GM12801 (cell line): ENCODE measurements around the gene CEP112.

ENCODE experiments used
- TF ChIP-seq, protein P1 (sequence below): IDR thresholded peaks from one replicate; pipeline ENCODE4 v1.5.1; 2011; ENCODE audit warnings: control low read depth; ENCODE audit not compliant: insufficient read length; ENCODE audit errors: extremely low read depth

The CEP112 gene

DNA sequence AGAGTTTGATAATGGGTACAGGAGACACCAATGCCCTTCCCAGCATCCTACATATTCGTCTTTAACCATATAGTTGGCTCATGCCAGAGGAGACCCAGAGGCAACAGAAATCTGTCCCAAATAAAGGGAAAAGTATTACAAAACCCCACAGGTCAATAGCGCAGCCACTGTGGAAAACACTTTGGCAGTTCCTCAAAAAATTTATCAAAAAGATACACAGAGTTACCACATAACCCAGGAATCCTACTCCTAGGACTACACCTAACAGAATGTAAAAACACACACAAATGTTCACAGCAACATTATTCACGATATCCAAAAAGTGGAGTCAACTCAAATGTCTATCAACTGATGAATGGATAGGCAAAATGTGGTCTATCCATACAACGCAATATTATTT lies 135.8 kb downstream of the CEP112 start:
- TF ChIP-seq, protein P1, sequence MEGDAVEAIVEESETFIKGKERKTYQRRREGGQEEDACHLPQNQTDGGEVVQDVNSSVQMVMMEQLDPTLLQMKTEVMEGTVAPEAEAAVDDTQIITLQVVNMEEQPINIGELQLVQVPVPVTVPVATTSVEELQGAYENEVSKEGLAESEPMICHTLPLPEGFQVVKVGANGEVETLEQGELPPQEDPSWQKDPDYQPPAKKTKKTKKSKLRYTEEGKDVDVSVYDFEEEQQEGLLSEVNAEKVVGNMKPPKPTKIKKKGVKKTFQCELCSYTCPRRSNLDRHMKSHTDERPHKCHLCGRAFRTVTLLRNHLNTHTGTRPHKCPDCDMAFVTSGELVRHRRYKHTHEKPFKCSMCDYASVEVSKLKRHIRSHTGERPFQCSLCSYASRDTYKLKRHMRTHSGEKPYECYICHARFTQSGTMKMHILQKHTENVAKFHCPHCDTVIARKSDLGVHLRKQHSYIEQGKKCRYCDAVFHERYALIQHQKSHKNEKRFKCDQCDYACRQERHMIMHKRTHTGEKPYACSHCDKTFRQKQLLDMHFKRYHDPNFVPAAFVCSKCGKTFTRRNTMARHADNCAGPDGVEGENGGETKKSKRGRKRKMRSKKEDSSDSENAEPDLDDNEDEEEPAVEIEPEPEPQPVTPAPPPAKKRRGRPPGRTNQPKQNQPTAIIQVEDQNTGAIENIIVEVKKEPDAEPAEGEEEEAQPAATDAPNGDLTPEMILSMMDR, result no peak

DNA sequence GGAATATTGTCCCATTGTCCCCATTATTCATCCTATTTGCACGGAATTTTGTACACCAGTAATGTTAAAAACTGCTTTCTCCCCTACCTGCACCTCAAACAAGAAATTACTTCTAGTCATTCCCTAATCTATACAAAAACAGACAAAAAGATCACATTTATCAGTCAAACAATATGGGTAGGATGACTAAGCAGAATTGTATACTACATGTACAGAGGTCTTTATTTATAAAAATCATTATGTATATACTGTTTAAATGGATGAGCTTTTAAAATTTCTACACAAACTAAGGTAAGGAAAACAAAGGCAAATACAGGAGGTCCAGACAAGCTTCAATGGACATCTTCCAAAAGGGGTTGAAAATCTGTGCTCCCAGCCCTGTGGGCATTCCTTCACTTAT lies 137.7 kb downstream of the CEP112 start:
- TF ChIP-seq, protein P1, result no peak

DNA sequence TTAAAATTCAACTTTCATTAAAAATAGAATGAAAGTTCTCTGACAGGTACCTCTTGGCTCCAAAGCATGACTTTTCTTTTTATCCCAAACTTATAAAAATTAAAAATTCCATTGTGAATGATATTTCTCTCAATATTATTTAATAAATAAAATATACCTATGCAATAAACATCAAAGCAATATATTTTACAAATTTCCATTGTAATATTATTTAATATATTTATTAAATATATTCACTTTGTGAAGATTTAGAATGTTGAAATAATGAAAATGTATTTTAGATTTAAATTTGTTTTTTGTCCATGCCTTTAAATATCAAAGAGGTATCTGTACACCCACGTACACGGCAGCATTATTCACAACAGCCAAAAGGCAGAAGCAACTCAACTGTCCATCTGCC lies 147.8 kb downstream of the CEP112 start:
- TF ChIP-seq, protein P1, result no peak

DNA sequence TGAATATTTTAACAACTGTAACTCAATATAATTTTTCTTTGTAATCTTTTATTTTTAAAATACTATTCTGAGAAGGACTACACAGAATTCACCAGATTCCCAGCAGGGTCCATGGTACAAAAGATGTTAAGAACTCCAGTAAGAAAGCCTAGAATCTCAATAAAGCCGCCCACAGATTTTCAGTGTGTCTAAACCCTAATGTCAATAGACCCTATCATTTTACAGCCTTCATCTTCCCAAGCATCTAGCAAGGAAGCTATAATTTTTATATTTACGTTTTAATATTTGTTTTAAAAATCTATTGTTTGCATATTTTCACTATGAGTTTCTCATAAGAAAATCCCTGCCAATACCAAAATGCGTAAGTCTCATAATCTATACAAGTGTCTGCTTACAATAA lies 148.5 kb downstream of the CEP112 start:
- TF ChIP-seq, protein P1, result no peak

- TF ChIP-seq, protein P1, result no peak
Observed at GRCh38 chr17:66040402-66040801, 151.5 kb downstream of the CEP112 start.

- TF ChIP-seq, protein P1, result no peak
Observed at GRCh38 chr17:66038125-66038524, 153.8 kb downstream of the CEP112 start.

DNA sequence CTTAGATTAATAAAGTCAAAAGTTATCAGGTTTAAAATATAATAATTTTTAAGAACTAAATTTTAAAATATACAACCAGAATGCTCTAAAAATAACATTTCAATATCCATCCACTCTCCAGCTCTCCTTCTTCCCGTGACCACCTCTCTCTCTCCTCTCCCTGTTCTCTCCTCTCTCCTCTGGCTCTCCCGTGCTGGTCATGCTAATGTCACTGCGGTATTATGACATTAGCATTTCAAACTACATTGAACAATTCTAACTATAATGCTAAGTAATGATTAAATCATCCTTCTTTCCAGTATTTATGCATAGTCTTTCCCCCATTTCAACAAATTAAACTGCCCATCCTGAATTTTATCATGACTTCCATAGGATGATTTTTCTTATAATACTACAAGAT lies 154.7 kb downstream of the CEP112 start:
- TF ChIP-seq, protein P1, result no peak
